A204.1 (cell line): ENCODE results near the gene ZCCHC2.

Source experiments
- FAIRE-seq: peaks from 2 replicates; lab custom pipeline; 2012; peaks lifted over from hg19 to GRCh38; lab: Jason Lieb, UNC

ZCCHC2 gene

DNA sequence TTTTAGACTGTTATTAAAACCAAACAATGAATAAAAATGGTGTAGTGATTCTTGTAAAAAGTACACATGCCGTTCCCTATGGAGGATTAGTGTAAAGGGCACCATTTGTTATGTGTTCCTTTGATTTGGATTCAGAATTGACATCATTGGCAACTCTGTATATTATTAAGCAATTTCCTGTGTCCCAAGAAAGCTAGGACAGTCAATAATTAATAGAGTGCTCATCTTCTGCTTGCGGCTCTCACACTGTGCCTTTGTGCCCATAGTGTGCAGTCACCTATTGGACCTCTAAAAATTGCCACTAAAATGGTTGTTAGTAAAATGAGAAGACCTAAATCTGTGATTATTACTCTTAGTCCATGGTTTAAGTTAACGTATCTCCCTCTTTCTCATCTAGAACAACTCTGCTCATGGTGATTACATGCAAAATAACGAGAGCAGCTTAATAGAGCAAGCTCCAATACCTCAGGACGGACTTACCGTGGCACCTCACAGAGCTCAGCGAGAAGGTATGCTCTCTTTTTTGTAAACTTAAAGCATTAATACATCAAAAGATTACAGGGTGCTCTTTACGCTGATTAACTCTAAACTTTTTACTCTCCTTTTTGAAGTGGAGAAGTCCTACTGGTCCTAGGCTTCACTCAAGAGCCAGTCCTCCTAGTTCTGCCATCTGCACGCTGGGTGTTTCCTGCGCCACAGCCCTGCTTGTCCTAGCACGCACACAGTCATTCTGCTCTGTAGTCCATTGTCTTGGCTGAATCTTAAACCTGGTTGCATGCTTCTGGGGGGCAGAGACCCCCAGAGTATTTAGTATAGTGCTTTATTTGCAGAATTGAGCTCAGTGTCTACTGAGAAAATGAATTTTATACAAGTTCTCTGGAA lies 16.7 kb downstream of the ZCCHC2 start:
- no peak for FAIRE-seq

DNA sequence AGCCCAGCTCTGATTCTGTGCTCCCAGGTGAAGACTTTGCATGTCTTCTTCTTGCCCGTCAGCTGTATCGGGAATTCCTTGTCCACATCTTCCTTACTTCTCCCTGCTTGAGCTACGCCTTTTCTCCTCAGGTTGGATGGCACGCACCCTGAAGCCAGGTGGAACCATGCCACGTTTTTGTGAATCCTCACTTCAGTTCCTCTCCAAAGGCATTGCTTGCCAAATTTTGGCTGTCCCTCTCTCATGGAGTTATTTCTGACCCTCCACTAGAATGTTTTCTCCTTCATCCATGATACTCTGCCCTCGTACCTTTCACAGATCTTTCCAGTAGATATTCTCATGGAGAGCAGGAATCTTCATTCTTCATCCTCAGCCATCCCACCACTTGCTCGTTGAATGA lies 20.2 kb downstream of the ZCCHC2 start:
- no peak for FAIRE-seq

DNA sequence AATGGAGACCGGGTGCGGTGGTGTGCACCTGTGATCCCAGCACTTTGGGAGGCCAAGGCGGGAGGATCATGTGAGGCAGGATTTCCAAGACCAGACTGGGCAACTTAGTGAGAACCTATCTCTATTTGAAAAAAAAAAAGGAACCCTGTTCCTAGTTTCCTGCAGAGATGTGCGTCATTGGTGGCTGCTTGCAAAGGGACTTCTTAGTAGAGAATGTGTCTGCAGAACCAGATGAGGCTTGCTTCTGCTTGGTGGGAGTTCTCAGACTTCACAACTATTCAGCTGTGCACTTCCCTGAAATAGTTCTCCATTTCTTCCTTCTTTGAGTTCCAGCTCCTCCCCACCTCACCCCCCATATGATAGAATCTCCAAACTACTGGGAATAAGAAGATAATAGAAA lies 22.3 kb downstream of the ZCCHC2 start:
- FAIRE-seq, result no peak

DNA sequence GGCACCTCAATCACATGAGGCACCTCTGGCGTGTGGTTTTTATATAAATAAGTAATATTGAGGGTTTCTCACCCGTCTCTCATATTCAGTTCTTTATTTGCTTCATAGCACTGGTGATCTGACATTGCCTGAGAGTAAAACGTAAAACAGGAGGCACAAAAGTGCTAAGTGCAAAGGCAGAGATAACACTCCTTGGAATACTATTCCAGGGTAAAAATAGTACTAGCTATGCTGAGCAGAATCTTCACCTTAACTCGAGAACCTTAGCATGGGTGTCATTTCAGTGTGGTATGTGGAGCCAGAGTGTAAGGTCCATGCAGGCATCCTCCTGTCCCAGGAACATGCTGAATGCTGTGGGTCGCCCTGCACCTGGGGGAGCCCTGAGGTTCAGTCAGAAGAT lies 26.9 kb downstream of the ZCCHC2 start:
- no peak for FAIRE-seq

DNA sequence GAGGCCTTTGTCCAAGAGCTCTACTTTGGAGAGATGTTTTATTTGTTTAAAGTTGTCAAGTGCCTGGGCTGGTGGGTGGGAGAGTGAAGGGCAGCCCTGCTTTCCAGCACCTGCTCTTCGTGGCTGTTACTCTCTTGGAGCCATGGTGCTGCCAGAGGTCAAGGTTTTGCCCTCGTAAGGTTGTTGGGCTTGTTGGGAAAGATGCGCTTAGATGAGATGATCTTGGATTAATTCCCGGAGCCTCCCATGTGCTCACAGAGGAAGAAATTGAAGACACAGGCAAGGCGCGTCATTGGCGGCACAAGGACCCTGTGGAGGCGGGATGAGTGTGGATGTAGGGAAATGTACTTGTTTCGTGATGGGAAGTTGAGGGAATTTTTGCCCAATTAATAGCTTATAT lies 27.9 kb downstream of the ZCCHC2 start:
- FAIRE-seq, result no peak

DNA sequence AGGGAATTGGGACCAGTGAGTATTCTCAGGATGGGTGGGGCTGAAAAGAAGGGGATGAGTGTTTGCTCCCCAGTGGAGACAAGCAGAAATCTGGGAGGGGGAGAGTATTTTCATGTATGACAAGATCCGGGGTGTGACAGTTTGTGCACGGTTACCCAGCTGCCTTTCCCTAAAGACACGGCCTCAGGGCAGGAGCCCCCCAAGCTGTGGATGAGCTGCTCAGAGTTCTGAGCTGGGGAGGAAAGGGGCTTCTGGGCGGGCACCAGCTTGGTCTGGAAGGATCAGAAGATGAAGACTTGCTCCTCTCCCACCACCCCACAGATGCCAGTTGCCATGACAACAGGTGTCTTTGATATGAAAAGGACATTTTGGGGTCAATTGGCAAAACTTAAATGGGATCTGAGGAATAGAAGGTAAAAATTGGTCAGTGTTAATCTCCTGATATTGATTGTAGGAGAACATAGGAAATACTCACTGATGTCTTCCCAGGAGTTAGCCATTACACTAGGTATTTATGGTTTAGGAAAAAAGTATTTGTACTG lies 29.2 kb downstream of the ZCCHC2 start:
- FAIRE-seq, result no peak

DNA sequence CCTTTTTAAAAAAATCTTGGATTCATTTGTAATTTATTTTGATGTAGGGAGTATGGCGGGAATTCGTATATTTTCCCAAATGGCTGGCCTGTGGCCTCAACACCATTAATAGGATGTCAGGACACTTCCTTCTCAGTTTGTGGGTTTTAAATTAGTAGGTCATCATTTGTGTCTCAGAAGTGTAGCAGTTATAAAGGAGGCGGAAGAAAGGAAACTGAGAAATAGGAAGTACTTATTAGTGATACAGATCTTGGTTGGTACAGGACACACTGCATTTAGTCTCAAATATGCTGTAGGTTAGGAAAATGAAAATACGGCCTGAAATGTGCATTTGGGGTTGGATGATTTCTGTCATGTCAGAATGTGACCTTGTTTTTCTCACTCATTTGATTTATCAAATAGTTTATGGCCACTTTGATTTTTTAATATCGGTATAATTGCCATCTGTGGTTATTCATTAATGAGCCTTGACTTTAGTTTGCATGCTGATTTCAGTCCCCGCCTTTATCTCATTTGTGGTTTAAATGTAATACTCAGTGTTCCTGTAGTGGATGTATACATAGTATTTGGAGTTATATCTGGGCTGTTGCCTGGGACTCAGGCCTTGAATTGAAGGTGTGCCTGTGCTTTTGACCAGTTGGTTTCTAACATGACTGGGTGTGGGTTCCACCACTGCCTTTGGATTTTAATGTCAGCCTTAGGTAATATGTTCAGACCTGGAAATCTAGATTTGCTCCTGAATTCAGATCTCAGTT lies 31.4 kb downstream of the ZCCHC2 start:
- FAIRE-seq, result no peak

DNA sequence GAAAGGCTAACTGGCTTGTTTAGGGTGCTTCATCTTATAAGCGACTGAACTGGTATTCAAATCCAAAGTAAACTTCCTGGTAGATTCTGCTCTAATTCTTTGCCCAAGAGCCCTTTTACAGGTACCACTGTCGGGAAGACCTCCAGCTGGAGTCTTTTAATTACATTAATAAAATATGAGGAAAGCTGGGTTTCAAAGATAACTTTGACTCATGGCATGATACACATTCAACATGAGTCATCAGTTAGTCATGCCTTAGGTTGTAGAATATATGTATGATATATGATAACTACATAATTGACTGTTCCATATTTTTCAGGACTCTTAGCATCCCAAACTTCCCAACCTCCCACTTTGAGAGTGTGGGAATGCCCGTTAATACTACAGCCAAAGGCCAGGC lies 32.3 kb downstream of the ZCCHC2 start:
- FAIRE-seq, result no peak

DNA sequence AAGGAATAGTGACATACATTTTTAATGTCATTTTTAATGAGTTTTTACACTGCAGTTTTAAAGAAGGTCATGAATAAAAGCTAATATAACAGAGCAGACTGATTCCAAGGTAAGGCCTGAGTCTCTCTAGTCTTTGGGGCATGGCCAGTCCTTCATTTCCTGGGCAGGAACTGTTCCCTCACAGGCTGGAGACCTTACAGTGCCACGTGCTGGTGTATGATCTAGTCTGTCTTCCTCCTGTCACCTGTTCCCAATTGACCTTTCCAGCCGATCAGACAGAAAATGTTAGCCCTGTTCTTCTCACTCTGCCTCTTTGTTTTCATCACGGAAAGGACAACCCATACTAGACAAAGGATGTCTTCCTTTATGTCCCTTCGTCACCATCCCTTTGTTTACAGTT lies 33.6 kb downstream of the ZCCHC2 start:
- no peak for FAIRE-seq

DNA sequence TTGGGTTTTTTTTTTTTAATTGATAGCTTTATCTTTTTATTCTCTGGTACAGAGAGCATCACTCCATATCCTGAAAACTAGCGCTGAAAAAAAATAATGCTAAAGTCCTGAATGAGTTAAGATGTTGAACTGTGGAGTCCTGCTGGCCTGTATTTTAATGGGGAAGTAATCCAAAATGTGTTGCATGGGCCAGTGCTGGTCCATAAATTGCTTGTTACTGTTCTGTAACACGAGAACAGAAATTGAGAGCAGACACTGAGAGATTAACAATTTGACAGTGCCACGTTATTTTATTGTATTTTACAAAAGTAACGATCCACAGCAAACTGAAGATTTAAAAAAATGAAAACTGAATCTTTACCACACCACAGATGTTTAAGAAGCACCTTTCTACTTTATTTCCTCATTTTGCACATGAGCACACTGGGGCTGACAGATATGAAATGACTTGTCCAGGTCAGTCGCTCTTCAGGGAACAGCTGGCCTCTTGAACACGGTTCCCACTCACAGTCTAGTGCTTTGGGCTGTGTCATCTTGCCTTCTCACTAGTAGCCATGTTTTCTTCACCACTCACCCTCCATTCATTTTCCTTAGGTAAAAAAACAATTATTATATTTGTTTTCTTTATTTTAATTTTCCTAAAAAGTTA lies 35.3 kb downstream of the ZCCHC2 start:
- no peak for FAIRE-seq

DNA sequence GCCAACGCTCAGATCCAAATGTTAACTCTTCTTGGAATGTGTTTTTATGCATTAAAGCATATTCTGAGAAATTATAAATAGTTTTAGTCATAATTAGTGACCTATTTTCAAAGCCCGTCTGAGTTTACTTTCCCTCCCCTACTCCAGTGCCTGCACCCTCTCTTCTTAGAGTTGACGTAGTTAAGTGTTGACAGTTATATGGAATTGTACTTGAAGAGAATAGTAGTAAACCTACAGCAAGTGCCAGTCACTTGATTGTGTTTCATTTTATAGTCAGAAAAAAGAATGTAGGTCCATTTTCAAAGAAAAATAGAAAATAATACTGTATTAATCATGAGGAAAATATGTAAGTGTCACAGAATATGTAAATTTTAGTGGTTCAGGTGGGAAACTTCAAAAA lies 41.2 kb downstream of the ZCCHC2 start:
- FAIRE-seq, result no peak

DNA sequence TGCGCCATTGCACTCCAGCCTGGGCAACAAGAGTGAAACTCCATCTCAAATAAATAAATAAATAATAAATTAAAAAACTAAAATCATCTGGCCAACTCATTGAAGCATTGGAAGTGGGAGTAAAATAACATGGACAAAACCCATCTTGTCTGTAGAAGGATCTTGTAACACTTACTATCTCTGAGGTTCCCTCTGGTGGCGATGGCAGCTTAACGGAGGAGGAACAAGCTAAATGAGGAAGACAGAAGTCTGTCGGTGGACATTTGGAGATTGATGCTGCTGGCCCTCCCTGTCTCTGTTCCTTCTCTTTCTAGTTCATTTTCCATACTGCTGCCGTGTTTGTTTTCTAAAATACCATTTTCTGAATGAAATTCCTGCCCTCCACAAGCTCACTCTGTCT lies 43.4 kb downstream of the ZCCHC2 start:
- no peak for FAIRE-seq

DNA sequence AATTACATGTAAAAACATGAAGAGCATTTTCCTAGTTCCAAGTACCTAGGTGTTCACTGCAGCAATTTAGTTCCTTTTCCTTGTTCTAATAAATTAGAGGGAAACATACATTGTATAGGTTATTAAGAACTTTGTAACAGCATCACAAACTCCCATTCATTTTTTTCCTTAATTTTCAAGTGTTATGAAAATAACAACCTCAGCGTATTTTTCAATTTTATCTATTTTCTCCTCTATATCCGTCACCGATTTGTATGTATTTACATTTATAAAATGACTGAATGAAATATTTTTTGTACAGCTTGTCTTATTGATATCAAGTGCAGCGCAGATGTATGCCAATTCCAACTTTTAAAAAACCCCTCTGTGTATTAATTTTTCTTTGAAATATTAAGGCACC lies 44.0 kb downstream of the ZCCHC2 start:
- peak; percentile 30 for FAIRE-seq

DNA sequence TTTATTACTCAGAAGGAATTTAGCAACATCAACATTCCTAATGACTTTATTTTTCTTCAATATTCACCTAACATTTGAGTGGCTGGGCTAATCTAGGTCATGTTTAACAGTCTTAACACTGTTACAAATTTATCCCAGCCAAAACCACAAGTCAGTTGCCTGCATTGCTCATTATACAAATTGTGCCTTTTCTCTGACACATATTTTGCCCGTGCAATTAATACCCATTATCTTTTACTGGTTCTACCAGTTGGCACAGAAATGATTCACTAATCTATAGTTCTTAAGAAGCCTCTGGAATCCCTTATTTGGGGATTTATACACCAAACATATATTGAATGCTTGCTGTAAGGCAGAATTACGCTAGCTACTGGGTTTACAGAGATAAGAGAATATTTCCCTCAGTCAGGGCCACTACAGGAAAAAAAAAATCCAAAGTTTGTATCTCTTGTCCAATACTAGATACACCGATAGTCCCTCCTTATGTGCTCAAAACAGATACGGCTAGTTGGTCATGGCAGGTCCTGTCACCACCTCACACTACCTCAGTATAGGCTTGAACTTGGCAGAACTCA lies 46.3 kb downstream of the ZCCHC2 start:
- FAIRE-seq, result no peak

DNA sequence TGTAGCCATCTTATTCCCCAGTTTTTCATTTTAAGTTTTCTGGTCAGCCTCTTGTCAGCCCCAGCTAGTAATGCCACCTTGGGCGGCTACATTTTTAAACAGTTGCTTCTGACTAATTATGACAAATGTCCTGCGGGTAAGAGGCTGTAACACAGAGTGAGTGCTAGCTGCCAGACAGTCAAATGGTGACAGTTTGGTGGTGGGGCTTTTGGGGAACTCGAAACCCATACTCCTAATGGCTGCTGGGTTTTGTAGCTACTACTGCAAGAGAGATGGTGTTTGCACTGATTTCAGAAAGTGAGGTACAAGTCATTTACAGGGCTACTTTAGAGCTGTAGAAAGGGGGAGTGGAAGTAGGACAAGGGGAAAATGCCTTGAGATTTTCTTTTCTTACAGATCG lies 48.2 kb downstream of the ZCCHC2 start:
- no peak for FAIRE-seq

DNA sequence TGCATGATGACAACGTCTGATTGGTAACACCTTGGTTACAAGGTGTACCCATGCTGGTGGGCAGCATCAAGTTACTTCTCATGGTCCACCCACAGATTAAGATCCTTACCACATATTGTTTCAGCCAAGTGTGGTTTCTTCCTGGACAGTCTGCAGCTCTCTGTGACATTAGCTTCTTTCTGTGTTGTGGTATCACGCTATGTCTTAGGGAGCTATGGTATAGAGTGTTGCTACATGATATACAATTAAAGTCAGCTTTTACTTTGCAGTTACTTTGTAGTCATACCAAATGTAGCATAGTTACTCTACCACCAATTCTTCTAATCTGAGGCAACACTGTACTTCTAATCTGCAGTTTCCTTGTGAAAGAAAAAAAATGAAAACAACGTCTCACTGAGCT lies 48.8 kb downstream of the ZCCHC2 start:
- FAIRE-seq, result no peak

DNA sequence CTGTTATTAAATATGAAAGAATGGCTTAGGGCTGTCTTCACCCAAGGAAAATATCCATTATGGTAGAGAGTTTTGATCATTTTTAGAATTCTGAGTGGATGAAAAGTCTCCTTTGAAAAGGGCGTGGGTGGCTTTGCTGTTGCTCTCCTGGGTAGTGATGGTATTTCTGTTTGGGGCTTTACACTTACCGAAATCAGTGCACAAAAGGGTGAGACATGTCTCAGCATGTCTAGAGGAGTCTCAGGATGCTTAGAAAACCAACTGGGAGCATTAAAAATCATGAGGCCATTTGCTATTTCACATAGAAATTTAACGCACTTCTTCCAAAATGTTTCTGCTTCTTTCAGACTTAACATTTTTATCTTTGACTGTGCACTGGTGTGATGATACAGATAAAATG lies 49.6 kb downstream of the ZCCHC2 start:
- FAIRE-seq, result no peak

DNA sequence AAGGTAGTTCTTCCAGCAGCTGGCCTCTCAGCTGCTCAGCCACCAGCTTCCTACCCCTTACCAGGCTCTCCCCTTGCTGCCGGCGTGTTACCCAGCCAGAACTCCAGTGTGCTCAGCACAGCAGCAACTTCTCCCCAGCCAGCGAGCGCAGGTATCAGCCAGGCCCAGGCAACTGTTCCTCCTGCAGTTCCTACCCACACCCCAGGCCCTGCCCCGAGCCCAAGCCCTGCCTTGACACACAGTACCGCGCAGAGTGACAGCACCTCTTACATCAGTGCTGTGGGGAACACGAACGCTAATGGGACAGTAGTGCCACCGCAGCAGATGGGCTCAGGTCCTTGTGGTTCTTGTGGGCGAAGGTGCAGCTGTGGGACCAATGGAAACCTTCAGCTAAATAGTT lies 52.0 kb downstream of the ZCCHC2 start:
- no peak for FAIRE-seq

DNA sequence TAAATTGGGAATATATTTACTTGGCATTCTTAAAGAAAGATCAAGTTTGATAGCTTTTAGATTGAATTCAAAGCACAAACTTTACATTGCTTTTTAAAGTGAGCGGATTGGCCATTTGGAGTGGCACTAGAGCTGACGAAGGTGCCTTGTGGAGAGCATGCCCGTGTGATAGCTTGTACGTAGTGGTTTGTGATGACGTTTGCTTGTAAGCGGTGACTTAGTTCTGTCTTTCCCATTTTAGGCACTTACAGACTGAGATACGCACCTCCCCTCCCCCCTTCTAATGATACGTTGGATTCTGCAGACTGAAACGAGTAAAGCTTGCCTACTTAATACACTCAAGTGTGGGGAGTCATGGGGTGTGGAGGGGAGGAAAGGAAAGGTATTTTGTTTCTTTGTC lies 53.4 kb downstream of the ZCCHC2 start:
- FAIRE-seq, result no peak

DNA sequence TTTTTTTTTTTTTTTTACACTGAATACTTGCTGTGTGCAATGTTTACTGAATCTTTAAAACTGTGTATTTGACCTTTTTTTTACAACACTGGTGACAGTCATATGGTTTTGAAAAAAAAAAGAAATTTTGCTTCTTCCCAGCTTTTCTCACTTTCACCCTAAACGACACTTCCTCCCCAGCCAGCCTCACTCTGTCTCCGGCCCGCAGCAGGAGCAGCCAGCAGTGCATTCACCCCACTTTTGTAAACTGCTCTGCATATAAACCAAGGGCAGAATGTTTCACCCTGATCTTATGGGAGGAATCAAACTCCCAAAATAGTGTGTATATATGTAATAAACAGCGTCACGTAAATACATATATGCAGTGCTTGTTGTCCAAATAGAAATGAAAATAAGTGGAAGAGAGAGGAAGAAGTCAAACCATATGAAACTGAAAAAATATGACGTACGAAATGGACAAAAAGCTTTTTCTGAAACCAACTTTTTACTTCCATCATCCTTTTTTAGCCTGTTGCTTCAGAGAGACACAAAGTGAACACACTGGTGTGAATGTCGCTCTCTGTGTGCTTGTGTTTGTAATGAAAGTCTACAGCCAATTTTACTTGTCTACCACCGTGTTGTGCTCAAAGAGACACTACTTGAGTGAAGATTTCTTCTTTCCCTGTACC lies 54.2 kb downstream of the ZCCHC2 start:
- FAIRE-seq, result no peak

DNA sequence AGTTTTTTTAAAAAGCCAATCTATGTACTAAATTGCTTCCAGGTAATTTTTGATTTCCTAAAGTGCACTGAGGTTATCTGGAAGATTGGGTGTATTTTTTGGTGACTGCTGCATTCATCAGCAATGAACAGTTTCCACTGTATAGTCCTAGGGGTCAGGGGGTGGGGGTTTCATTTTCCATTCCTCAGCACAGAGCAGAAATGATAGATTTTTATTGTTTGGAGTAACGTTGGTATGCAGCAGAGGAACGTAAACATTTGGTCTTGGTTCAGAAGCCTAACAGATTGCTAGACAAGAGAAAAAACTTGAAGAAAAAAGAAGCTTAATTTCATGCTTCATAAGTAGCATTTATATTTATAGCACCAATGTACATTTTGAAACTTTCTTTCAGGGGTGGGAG lies 54.9 kb downstream of the ZCCHC2 start:
- FAIRE-seq, result no peak

DNA sequence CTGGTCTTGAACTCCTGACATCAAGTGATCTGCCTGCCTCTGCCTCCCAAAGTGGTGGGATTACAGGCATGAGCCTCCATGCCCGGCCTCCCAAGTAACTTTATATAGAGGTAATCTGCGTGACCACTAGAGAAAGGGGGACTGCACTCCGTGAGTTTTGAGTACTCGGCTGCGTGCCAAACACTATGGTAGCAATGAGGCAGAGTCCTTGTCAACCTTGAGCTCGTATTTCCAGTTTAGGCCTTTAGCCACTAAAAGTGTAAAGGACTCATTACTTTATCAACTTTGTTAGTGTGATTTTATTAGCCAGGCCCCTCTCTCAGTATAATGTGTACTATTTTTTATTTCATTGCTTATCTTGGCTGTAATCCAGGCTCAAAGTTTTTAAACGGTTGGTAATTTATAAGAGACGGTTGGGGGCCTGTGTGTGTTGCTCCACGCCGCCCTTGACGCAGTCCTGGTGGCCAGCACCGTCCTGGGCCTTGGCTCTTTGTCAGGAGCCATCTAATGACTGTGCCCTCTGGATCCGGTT lies 56.2 kb downstream of the ZCCHC2 start:
- no peak for FAIRE-seq
